GM21737 (cell line): ENCODE measurements around the gene SLC6A5.

Experiments
- ATAC-seq: cut with Tn5 transposase; IDR thresholded peaks from one replicate; pipeline ENCODE4 v1.9.1; 2021; ENCODE audit warnings: mild to moderate bottlenecking, moderate library complexity; ENCODE audit not compliant: unreplicated experiment

SLC6A5 gene

DNA sequence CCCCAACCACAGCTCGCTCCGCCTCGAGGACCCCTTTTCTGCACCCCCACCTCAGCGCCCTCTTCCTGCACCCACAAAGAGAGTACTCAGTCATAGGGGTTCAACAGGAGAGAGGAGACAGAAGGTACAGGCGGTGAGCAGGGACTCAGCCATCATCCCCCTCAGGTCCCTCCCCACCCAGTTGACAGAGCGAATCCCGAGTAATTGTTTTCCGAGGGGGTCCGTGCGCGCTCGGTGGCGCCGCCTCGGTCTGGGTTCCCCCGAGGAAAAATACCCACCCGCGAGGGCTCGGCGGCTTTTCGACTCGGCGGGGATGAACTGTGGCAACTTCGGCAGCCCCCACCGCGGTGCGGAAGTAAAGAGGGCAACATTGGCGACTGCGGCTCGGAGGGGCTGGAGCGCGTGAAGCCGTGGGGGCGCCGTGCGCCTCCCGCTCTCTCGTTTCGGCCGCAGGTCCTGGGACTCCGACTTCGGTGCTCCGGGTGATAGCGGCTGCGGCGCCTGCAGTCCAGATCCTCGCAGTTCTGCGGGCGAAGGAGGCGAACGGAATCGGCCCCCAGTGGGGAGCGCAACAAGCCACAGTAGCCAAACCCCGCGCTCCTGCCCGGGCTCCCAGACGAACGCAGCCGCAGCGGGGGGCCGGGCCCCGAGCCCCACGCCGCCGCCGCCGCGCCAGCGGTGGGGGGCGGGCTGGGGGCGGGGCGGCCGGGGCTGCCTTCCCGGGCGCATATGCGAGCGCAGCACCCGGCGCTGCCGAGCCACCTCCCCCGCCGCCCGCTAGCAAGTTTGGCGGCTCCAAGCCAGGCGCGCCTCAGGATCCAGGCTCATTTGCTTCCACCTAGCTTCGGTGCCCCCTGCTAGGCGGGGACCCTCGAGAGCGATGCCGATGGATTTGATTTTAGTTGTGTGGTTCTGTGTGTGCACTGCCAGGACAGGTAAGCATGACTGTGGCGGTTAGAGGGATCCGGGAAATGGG is 69.7 kb downstream of the SLC6A5 start, which contains the start of gene NELL1:
NELL1 (plus strand) TSS at position 743 of the 976 bp plus-strand sequence.
- no peak for ATAC-seq

DNA sequence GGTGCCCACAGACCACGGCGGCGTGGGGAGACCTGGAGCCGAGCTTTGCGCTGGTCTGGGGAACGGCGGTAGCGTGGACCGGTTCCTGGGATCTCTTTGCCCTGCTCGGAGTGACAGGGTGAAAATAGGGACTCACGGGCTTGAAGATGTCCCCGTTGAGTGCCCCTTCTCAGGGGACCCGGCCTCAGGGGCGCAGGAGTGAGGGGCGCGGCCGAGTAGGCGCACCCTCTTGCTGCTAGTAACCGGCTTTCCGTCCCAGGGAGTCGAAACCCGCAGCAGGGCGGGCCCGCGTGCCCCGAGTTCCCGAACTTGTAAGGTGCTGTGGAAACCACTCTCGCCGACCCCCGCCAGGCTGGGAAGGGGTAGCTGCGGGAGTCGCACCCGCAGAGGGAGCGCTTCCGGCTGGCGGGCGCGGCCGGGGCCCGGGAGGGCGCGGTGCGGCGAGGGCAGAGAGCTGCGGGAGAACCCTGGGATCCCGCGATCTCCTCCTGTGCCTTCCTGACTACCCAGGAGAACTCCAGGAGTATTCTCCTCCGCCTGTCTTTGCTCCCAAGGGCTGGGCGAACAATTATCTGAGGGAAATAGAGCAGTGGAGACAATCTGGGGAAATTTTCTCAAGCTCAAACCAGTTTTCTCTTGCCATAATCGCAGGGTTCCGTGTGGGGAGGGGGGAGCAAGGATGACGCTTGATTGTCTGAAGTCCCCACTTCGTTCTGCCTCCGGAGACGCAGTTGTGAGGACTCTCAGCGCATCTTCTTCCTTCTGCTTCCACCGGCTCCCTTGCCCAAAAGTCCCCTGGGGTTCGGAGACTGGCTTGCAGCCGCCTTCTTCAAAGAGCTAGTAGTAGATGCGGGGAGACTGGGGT is 70.6 kb downstream of the SLC6A5 start:
- no peak for ATAC-seq

DNA sequence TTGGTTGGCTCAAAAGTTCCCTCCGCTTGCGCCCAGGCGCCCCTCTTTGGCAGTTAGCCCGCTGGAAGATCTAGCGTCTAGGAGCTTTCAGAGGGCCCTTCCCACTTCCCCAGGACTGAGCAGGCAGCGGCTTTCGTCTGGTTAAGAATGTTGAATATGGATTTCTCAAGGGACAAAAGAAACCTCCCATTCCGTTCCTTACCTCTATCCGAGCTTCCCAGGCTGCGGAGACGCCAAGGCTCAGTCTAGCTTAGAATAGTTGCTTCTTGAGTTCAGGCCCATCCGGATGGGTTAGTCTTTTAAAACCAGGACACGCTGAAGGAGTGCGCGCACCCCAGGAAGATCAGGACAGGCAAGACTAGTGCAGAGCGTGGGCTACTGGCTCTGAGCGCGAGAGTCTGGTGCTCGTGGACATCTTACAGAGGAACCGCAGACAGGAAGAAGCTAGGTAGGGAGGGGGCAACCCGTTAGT is 71.6 kb downstream of the SLC6A5 start:
- no peak for ATAC-seq

DNA sequence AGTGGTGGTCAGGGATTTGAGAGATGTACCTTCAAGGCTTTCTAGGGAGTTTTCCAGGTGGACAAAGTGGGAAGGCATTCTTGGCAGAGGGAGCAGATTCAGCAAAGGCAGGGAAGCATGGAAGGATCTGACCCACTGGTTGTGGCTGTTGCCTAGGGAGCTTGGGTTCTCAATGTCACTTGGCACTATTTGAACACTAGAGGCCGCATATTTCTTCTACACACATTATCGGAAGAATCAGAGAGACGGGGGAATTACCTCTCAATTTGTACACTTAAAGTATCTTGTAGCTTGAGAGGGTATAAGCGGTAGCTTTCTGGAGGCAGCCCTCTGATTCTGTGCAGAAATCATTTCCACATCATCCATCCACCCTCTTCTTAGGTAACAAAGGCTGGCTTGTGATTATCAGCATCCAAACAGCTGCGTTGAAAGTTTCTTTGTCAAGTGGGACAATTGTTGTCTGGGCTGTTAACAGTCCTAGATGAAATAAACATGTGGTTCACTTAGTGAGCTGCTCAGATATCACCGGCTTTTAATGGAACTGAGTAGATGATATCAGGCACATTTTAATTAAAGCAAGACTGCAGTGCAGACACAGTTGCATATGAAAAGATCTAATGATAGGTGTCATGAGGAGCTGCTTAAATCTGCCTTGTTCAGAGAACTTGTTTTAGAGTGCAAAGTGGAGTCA is 72.6 kb downstream of the SLC6A5 start:
- ATAC-seq, result no peak

DNA sequence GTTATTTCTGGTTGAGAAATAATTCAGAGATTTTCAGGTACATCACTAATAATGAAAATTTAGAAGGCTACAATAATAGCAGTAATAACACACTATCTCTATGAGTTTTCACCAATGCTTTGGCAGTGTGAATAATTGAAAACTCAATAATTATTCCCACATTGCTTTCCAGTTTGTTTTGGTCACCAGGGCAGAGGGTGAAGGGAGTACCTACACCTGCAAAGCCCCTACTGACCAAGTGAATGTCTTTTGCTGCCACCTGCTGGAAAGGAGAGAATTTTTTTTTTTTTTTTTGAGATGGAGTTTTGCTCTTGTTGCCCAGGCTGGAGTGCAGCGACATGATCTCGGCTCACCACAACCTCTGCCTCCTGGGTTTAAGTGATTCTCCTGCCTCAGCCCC is 73.2 kb downstream of the SLC6A5 start:
- no peak for ATAC-seq

DNA sequence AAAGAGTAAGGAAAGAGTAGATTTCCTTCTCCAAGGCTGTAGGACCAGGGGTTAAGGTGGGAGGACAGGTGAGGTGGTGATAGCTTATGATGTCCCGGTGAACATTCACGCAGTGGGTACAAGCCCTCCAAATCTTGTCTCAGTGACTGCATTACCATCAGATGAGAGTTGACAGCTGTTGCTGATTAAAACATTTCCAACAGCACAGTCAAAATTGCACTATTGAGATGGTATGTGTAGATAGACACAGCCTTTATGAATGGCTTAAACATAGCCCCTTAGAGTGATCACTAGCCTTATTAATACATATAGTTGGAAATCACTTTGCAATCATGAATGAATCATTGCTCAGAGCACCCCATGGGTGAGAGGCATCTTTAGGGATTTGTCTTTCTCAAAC is 77.2 kb downstream of the SLC6A5 start:
- ATAC-seq, result no peak

DNA sequence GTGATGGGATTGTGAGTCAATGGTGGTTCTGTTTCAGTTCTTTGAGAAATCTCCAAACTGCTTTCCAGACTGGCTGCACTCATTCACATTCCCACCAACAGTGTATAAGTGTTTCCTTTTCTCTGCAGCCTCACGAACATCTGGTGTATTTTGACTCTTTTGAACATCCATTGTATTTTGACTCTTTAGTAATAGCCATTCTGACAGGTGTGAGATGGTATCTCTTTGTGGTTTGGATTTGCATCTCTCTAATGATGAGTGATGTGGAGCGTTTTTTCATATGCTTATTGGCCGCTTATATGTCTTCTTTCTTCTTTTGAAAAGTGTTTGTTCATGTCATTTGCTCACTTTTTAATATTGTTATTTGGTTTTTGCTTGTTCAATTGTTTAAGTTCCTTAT is 89.4 kb downstream of the SLC6A5 start:
- ATAC-seq, result no peak

DNA sequence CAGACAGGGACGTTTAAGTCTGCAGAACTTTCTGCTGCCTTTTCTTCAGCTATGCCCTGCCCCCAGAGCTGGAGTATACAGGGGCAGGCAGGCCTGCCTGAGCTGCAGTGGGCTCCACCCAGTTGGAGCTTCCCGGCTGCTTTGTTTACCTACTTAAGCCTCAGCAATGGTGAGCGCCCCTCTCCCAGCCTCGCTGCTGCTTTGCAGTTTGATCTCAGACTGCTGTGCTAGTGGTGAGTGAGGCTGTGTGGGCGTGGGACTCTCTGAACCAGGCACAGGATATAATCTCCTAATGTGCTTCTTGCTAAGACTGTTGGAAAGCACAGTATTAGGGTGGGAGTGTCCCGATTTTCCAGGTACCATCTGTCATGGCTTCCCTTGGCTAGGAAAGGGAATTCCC is 108.5 kb downstream of the SLC6A5 start:
- no peak for ATAC-seq
